PFSK-1 (cell line): ENCODE results near the gene TOR2A.

Source experiments
- POLR2AphosphoS5 ChIP-seq: IDR thresholded peaks from 2 replicates; pipeline ENCODE4 v1.6.1; 2012; ENCODE audit warnings: low read depth, mild to moderate bottlenecking, control low read depth, low read length, moderate library complexity
- SIN3A ChIP-seq: IDR thresholded peaks from 2 replicates; pipeline ENCODE4 v1.6.1; 2012; ENCODE audit warnings: mild to moderate bottlenecking, low read length, moderate library complexity, borderline replicate concordance; ENCODE audit not compliant: insufficient read depth

DNA sequence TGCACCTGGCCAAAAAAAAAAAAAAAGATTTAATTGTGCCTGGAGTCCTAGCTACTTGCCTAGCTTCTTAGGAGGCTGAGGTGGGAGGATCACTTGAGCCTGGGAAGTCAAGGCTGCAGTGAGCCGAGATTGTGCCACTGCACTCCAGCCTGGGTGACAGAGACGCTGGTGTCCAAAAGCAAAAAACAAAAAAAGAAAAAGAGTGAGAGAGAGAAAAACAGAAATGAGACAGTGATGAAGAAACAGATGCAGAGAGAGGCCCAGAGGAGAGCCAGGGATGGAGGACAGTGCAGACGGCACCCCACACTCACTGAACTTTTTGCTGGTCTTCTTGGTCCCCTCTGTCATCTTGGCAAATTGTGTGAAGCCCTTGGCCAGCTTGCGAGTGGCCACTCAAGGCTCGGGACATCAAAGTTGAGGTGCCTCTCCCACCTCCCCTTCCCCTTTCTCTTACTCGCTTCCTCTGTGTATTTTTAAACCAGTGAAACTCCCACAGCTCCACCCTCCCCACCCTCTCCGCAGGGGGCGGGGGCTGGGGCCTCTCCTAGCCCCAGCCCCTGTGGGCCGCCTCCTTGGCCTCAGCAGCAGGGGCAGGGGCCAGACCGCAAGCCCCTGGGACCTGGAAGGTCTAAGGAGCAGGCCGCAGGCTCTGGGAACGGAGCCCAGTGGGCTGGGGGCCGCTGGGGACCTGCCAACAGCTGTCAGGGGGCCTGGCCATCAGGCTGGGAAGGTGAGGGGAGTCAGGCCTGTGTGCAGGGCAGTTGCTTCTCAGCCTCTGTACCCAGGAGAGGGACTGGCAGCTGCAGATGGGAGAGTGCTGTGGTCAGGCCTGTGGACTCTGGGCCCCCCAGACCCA lies 43.4 kb upstream of the TOR2A start, which contains the start of gene SH2D3C:
- TF ChIP-seq SIN3A (no peak), POLR2AphosphoS5 (no peak)
